Stomach (tissue), 9 donors: ENCODE data around the gene SLC51B. TPM values are rescaled to one million over a fixed set of nuclear protein-coding genes. Genes with fewer than 3 reads are reported as not detected.

Experiments
- DNase-seq, 2 donors: peaks; one replicate each; pipeline versions ENCODE4 v3.0.0 to v3.0.0-alpha.2; 2013 to 2019
- H3K27ac ChIP-seq, 5 donors: fragments of 200-600 bp in 4 of 5; sonication (generic) in 4 of 5; one replicate each; pipeline ENCODE4 v1.5.1; 2013 to 2019; ENCODE audit warnings: mild to moderate bottlenecking in 1 of 5, moderate library complexity in 1 of 5
- H3K27me3 ChIP-seq, 3 donors: fragments of 200-600 bp; sonication (generic); one replicate each; pipeline ENCODE4 v1.5.1; 2017 to 2019; ENCODE audit warnings: mixed run types in 1 of 3
- H3K36me3 ChIP-seq, 4 donors: fragments of 200-600 bp; sonication (generic); 1 replicate in 3 of 4; 2 replicates in 1 of 4; pipeline ENCODE4 v1.5.1; 2016 to 2019
- H3K4me1 ChIP-seq, 4 donors: fragments of 200-600 bp; sonication (generic); one replicate each; pipeline ENCODE4 v1.5.1; 2016 to 2019
- H3K4me3 ChIP-seq, 4 donors: fragments of 200-600 bp; sonication (generic) in 3 of 4; one replicate each; pipeline ENCODE4 v1.5.1; 2016 to 2019; ENCODE audit warnings: mild to moderate bottlenecking in 1 of 4
- H3K9me3 ChIP-seq, 4 donors: fragments of 200-600 bp; sonication (generic); one replicate each; pipeline ENCODE4 v1.5.1; 2016 to 2019
- CTCF ChIP-seq, 7 experiments: fragments of 450-650 bp in 4 of 7; fragments of 200-600 bp in 3 of 7; sonication (generic) in 3 of 7; IDR thresholded peaks; one replicate each; pipeline ENCODE4 v1.5.1; 2016 to 2019; ENCODE audit warnings: antibody characterized with exemption in 7 of 7, control low read depth in 2 of 7, mild to moderate bottlenecking in 1 of 7
- EP300 ChIP-seq: sonication (generic); formaldehyde crosslinking; IDR thresholded peaks from one replicate; pipeline ENCODE4 v1.6.1; 2017; ENCODE audit warnings: antibody characterized with exemption
- POLR2A ChIP-seq, 4 donors: fragments of 450-650 bp; IDR thresholded peaks; one replicate each; pipeline ENCODE4 v1.6.1; 2016; ENCODE audit warnings: antibody characterized with exemption in 4 of 4, control low read depth in 2 of 4, mild to moderate bottlenecking in 1 of 4, moderate library complexity in 1 of 4
- POLR2AphosphoS5 ChIP-seq, 3 donors: sonication (generic); formaldehyde crosslinking; IDR thresholded peaks; one replicate each; pipeline ENCODE4 v1.6.1; 2016; ENCODE audit warnings: antibody characterized with exemption in 3 of 3
- WGBS, 5 donors: extraction: QIAGEN DNeasy Blood & Tissue Kit in 3 of 5; methylation state at CpG; one replicate each; pipeline versions ENCODE4 v1.1.5 to v1.1.7; 2013 to 2018; 5-methylcytosine and 5-hydroxymethylcytosine counted together
- intact Hi-C: fragments of 100-400 bp; cut with DNase I; formaldehyde crosslinking; loops from one replicate; pipeline ENCODE4 v1.15.1; 2023; ENCODE audit warnings: low total_unique reads
- polyA plus RNA-seq, 3 donors: library from polyadenylated mRNA; stranded (reverse); fragments of 200-250 nt; gene quantifications; one replicate each; pipeline ENCODE4 v1.2.3, GENCODE V29; 2013
- total RNA-seq, 5 donors: library from RNA; depleted of rRNA; stranded (reverse); fragments of >200 nt; gene quantifications; one replicate each; pipeline versions ENCODE4 v1.1.0 to v1.2.3, GENCODE V29; 2014 to 2016
- donor health status: healthy with polysubstance abuse.
- donor health status: Bipolar disorder and iron deficiency.
- donor health status: healthy.

The SLC51B gene
- total and polyA plus RNA-seq, 8 donors: 0.38 to 19.7 (median 0.62) TPM; not detected in 5

GRCh38 chr15:65055201-65055870, 10.1 kb downstream of the SLC51B start:
- WGBS, 5 donors: 39 to 56% (median 43%) methylated on average over 5 to 6 of the region's 6 CpGs
- Histone ChIP-seq H3K27me3 (no peaks in the 10 kb centered on the region), H3K36me3 (peaks cover 0 to 30% (median 7%) of the 10 kb centered on the region in 4 donors), H3K9me3 (no peaks in the 10 kb centered on the region), H3K27ac (peak overlapping the region in 2 of 5 donors; percentile 18 to 29), H3K4me3 (no peak overlapping the region), H3K4me1 (peaks cover under 1 to 39% (median 10%) of the 10 kb centered on the region in 4 donors)
- peak in 1 of 2 donors; percentile 48 for DNase-seq
- no peak for TF ChIP-seq CTCF (IDR thresholded peaks at IDR 0.05)
- no peak for TF ChIP-seq EP300
- no peak for TF ChIP-seq POLR2A (IDR thresholded peaks at IDR 0.05)
- no peak for TF ChIP-seq POLR2AphosphoS5 (IDR thresholded peaks at IDR 0.05)
- intact Hi-C loops: no loop called here

GRCh38 chr15:65056106-65056505, 10.9 kb downstream of the SLC51B start:
- H3K27ac ChIP-seq: peak overlapping the region in 2 of 5 donors; percentile 18 to 29
- TF ChIP-seq CTCF (IDR thresholded peaks at IDR 0.05): no peak
- TF ChIP-seq EP300: no peak
- TF ChIP-seq POLR2A (IDR thresholded peaks at IDR 0.05): no peak
- no peak for TF ChIP-seq POLR2AphosphoS5 (IDR thresholded peaks at IDR 0.05)
- no peak overlapping the region for H3K4me3 ChIP-seq
- WGBS, 5 donors: 76 to 89% (median 86%) methylated on average over 9 of the region's 9 CpGs
- H3K27me3 ChIP-seq: no peaks in the 10 kb centered on the region
- H3K36me3 ChIP-seq: peaks cover 0 to 30% (median 7%) of the 10 kb centered on the region in 4 donors
- H3K4me1 ChIP-seq: peaks cover 0 to 46% (median 9%) of the 10 kb centered on the region in 4 donors
- DNase-seq: no peak
- H3K9me3 ChIP-seq: no peaks in the 10 kb centered on the region
- intact Hi-C loops: no loop called here

GRCh38 chr15:65056868-65057548, 11.8 kb downstream of the SLC51B start:
- TF ChIP-seq POLR2A (IDR thresholded peaks at IDR 0.05) (no peak), EP300 (no peak), POLR2AphosphoS5 (IDR thresholded peaks at IDR 0.05) (no peak), CTCF (IDR thresholded peaks at IDR 0.05) (no peak)
- Histone ChIP-seq H3K27ac (peak overlapping the region in 1 of 5 donors; percentile 45), H3K4me1 (peaks cover 0 to 51% (median 9%) of the 10 kb centered on the region in 4 donors), H3K36me3 (peaks cover 0 to 23% (median 7%) of the 10 kb centered on the region in 4 donors), H3K9me3 (no peaks in the 10 kb centered on the region), H3K27me3 (no peaks in the 10 kb centered on the region), H3K4me3 (no peak overlapping the region)
- intact Hi-C loops: no loop called here
- DNase-seq: peak; percentile 54 to 56
- 60 to 66% (median 62%) methylated on average over 8 of the region's 8 CpGs for WGBS, 5 donors

- Histone ChIP-seq H3K27me3 (no peaks in the 10 kb centered on the region), H3K4me3 (no peak overlapping the region), H3K9me3 (no peaks in the 10 kb centered on the region), H3K27ac (peak overlapping the region in 1 of 5 donors; percentile 45), H3K36me3 (peaks cover 0 to 23% (median 7%) of the 10 kb centered on the region in 4 donors), H3K4me1 (peaks cover 0 to 56% (median 9%) of the 10 kb centered on the region in 4 donors)
- WGBS, 5 donors: 78 to 96% (median 93%) methylated on average over 5 to 8 of the region's 8 CpGs
- DNase-seq: no peak
- intact Hi-C loops: no loop called here
- TF ChIP-seq EP300 (no peak), POLR2AphosphoS5 (IDR thresholded peaks at IDR 0.05) (no peak), POLR2A (IDR thresholded peaks at IDR 0.05) (no peak), CTCF (IDR thresholded peaks at IDR 0.05) (no peak)
These were observed 12.4 kb downstream of the SLC51B start for GRCh38 chr15:65057549-65057940.
